ENCODE results near the gene SH3D21.
A peak's percentile ranks its signal among the peaks of the same experiment; 100 is the strongest.

SH3D21 gene

GRCh38 chr1:36284517-36284916 lies 21.7 kb upstream of the SH3D21 start:
- no peak overlapping the region for H4K8ac ChIP-seq (ENCODE audit: low read depth, low read length)
- no peak overlapping the region for H3K14ac ChIP-seq (ENCODE audit: low read length)
- WGBS (ENCODE audit: extremely low coverage, insufficient coverage, insufficient read length), result no CpG with 5 or more reads among the region's 1 CpG
- no peak overlapping the region for H3K4me2 ChIP-seq (ENCODE audit: low read length)
- no peak overlapping the region for H2AFZ ChIP-seq (ENCODE audit: insufficient read depth, low read length, poor library complexity)
- H4K91ac ChIP-seq (ENCODE audit: low read depth, low read length), result no peak overlapping the region
- peaks cover 2% of the 10 kb centered on the region for H3K79me2 ChIP-seq (ENCODE audit: control insufficient read depth, insufficient read depth, low read length, poor library complexity)
- H2AK5ac ChIP-seq (ENCODE audit: low read length), result no peak overlapping the region
- H4K12ac ChIP-seq (ENCODE audit: low read depth, low read length), result no peak overlapping the region
- H3K23ac ChIP-seq (ENCODE audit: low read length), result no peak overlapping the region
- no peaks in the 10 kb centered on the region for H3K27me3 ChIP-seq (ENCODE audit: insufficient read depth, low read length)
- H3K4me1 ChIP-seq (ENCODE audit: control insufficient read depth in 1 of 2, insufficient read depth in 2 of 2, low read length in 2 of 2), result no peaks in the 10 kb centered on the region
- no peak overlapping the region for H3K4me3 ChIP-seq (ENCODE audit: low read depth, low read length)
- no peaks in the 10 kb centered on the region for H3K79me1 ChIP-seq (ENCODE audit: low read length)
- H3K4ac ChIP-seq (ENCODE audit: low read depth, low read length), result no peak overlapping the region
- no peak overlapping the region for H3K27ac ChIP-seq (ENCODE audit: low read depth, low read length)
- DNase-seq, result no peak
- no peak overlapping the region for H3K18ac ChIP-seq (ENCODE audit: low read length)
- no peak overlapping the region for H2BK5ac ChIP-seq (ENCODE audit: low read depth, low read length, poor library complexity)
- H3K9ac ChIP-seq (ENCODE audit: low read length), result no peak overlapping the region
- no peak overlapping the region for H2BK12ac ChIP-seq (ENCODE audit: low read length)
- peaks cover 20 to 34% of the 10 kb centered on the region in 2 experiments for H3K36me3 ChIP-seq (ENCODE audit: control insufficient read depth in 1 of 2, insufficient read depth in 2 of 2, low read length in 2 of 2)
- H2BK120ac ChIP-seq (ENCODE audit: insufficient read depth, low read length, poor library complexity), result no peak overlapping the region
- H3K9me3 ChIP-seq (ENCODE audit: insufficient read depth, low read depth, low read length), result no peaks in the 10 kb centered on the region

- Histone ChIP-seq H2BK12ac (ENCODE audit: low read length) (peak overlapping the region; percentile 53), H2AK5ac (ENCODE audit: low read length) (no peak overlapping the region), H4K12ac (ENCODE audit: low read depth, low read length) (no peak overlapping the region), H3K4ac (ENCODE audit: low read depth, low read length) (peak overlapping the region; percentile 40), H3K36me3 (ENCODE audit: control insufficient read depth in 1 of 2, insufficient read depth in 2 of 2, low read length in 2 of 2) (peaks cover 27 to 43% of the 10 kb centered on the region in 2 experiments), H3K4me1 (ENCODE audit: control insufficient read depth in 1 of 2, insufficient read depth in 2 of 2, low read length in 2 of 2) (no peaks in the 10 kb centered on the region), H3K79me1 (ENCODE audit: low read length) (no peaks in the 10 kb centered on the region), H2BK5ac (ENCODE audit: low read depth, low read length, poor library complexity) (no peak overlapping the region), H3K23ac (ENCODE audit: low read length) (no peak overlapping the region), H3K79me2 (ENCODE audit: control insufficient read depth, insufficient read depth, low read length, poor library complexity) (no peaks in the 10 kb centered on the region), H3K9ac (ENCODE audit: low read length) (no peak overlapping the region), H3K18ac (ENCODE audit: low read length) (no peak overlapping the region), H3K27me3 (ENCODE audit: insufficient read depth, low read length) (no peaks in the 10 kb centered on the region), H3K14ac (ENCODE audit: low read length) (no peak overlapping the region), H3K9me3 (ENCODE audit: insufficient read depth, low read depth, low read length) (no peaks in the 10 kb centered on the region), H2AFZ (ENCODE audit: insufficient read depth, low read length, poor library complexity) (no peak overlapping the region), H2BK120ac (ENCODE audit: insufficient read depth, low read length, poor library complexity) (no peak overlapping the region), H4K8ac (ENCODE audit: low read depth, low read length) (no peak overlapping the region), H3K4me2 (ENCODE audit: low read length) (no peak overlapping the region), H3K27ac (ENCODE audit: low read depth, low read length) (no peak overlapping the region), H3K4me3 (ENCODE audit: low read depth, low read length) (no peak overlapping the region), H4K91ac (ENCODE audit: low read depth, low read length) (no peak overlapping the region)
- no CpG with 5 or more reads among the region's 7 CpGs for WGBS (ENCODE audit: extremely low coverage, insufficient coverage, insufficient read length)
- DNase-seq, result peak; percentile 64 to 95
Observed at GRCh38 chr1:36285443-36286101, 20.6 kb upstream of the SH3D21 start.

- H3K27me3 ChIP-seq (ENCODE audit: insufficient read depth, low read length), result no peaks in the 10 kb centered on the region
- no peak overlapping the region for H2BK5ac ChIP-seq (ENCODE audit: low read depth, low read length, poor library complexity)
- no peak overlapping the region for H2AFZ ChIP-seq (ENCODE audit: insufficient read depth, low read length, poor library complexity)
- no peaks in the 10 kb centered on the region for H3K9me3 ChIP-seq (ENCODE audit: insufficient read depth, low read depth, low read length)
- no peaks in the 10 kb centered on the region for H3K4me1 ChIP-seq (ENCODE audit: control insufficient read depth in 1 of 2, insufficient read depth in 2 of 2, low read length in 2 of 2)
- H3K27ac ChIP-seq (ENCODE audit: low read depth, low read length), result no peak overlapping the region
- H3K4me2 ChIP-seq (ENCODE audit: low read length), result no peak overlapping the region
- no peak overlapping the region for H3K4me3 ChIP-seq (ENCODE audit: low read depth, low read length)
- H4K8ac ChIP-seq (ENCODE audit: low read depth, low read length), result no peak overlapping the region
- H3K23ac ChIP-seq (ENCODE audit: low read length), result no peak overlapping the region
- no peak overlapping the region for H3K4ac ChIP-seq (ENCODE audit: low read depth, low read length)
- H3K36me3 ChIP-seq (ENCODE audit: control insufficient read depth in 1 of 2, insufficient read depth in 2 of 2, low read length in 2 of 2), result peaks cover 30 to 52% of the 10 kb centered on the region in 2 experiments
- H4K91ac ChIP-seq (ENCODE audit: low read depth, low read length), result no peak overlapping the region
- H3K9ac ChIP-seq (ENCODE audit: low read length), result no peak overlapping the region
- H2BK12ac ChIP-seq (ENCODE audit: low read length), result no peak overlapping the region
- no peak overlapping the region for H3K18ac ChIP-seq (ENCODE audit: low read length)
- no peak overlapping the region for H4K12ac ChIP-seq (ENCODE audit: low read depth, low read length)
- no peaks in the 10 kb centered on the region for H3K79me1 ChIP-seq (ENCODE audit: low read length)
- no peak for DNase-seq
- no peak overlapping the region for H2BK120ac ChIP-seq (ENCODE audit: insufficient read depth, low read length, poor library complexity)
- no peak overlapping the region for H3K14ac ChIP-seq (ENCODE audit: low read length)
- no CpG with 5 or more reads among the region's 13 CpGs for WGBS (ENCODE audit: extremely low coverage, insufficient coverage, insufficient read length)
- no peaks in the 10 kb centered on the region for H3K79me2 ChIP-seq (ENCODE audit: control insufficient read depth, insufficient read depth, low read length, poor library complexity)
- H2AK5ac ChIP-seq (ENCODE audit: low read length), result no peak overlapping the region
Observed at GRCh38 chr1:36286802-36287201, 19.4 kb upstream of the SH3D21 start.

GRCh38 chr1:36287595-36287994 lies 18.6 kb upstream of the SH3D21 start:
- Histone ChIP-seq H3K27me3 (ENCODE audit: insufficient read depth, low read length) (no peaks in the 10 kb centered on the region), H3K23ac (ENCODE audit: low read length) (no peak overlapping the region), H2BK5ac (ENCODE audit: low read depth, low read length, poor library complexity) (no peak overlapping the region), H3K36me3 (ENCODE audit: control insufficient read depth in 1 of 2, insufficient read depth in 2 of 2, low read length in 2 of 2) (peaks cover 33 to 53% of the 10 kb centered on the region in 2 experiments), H3K79me2 (ENCODE audit: control insufficient read depth, insufficient read depth, low read length, poor library complexity) (no peaks in the 10 kb centered on the region), H3K4me1 (ENCODE audit: control insufficient read depth in 1 of 2, insufficient read depth in 2 of 2, low read length in 2 of 2) (no peaks in the 10 kb centered on the region), H3K9ac (ENCODE audit: low read length) (no peak overlapping the region), H2BK12ac (ENCODE audit: low read length) (no peak overlapping the region), H2BK120ac (ENCODE audit: insufficient read depth, low read length, poor library complexity) (no peak overlapping the region), H3K79me1 (ENCODE audit: low read length) (no peaks in the 10 kb centered on the region), H3K27ac (ENCODE audit: low read depth, low read length) (no peak overlapping the region), H3K4ac (ENCODE audit: low read depth, low read length) (no peak overlapping the region), H3K4me2 (ENCODE audit: low read length) (no peak overlapping the region), H4K12ac (ENCODE audit: low read depth, low read length) (no peak overlapping the region), H3K4me3 (ENCODE audit: low read depth, low read length) (no peak overlapping the region), H4K8ac (ENCODE audit: low read depth, low read length) (no peak overlapping the region), H2AFZ (ENCODE audit: insufficient read depth, low read length, poor library complexity) (no peak overlapping the region), H2AK5ac (ENCODE audit: low read length) (no peak overlapping the region), H4K91ac (ENCODE audit: low read depth, low read length) (no peak overlapping the region), H3K14ac (ENCODE audit: low read length) (no peak overlapping the region), H3K18ac (ENCODE audit: low read length) (no peak overlapping the region), H3K9me3 (ENCODE audit: insufficient read depth, low read depth, low read length) (no peaks in the 10 kb centered on the region)
- DNase-seq, result no peak
- no CpG with 5 or more reads among the region's 5 CpGs for WGBS (ENCODE audit: extremely low coverage, insufficient coverage, insufficient read length)

All from trophoblast cell (in vitro differentiated cells and primary cell).